MCF 10A (cell line): Measurements from ENCODE around the gene PSORS1C1. TPM values are rescaled to one million over a fixed set of nuclear protein-coding genes. Genes with fewer than 3 reads are reported as not detected.

Experiments
- BruUV-seq: library from RNA; stranded (reverse); fragments of 400-500 nt; replicated peaks from 2 replicates; lab custom pipeline; 2021; lab: Mats Ljungman, UMichigan
- CTCF ChIA-PET: fragments of 300-600 bp; sonication (Branson Sonifier 250); formaldehyde crosslinking; extraction: SDS; loops from one replicate; lab custom pipeline; 2021; ENCODE audit warnings: antibody characterized with exemption, inconsistent platforms; lab: Yijun Ruan, JAX
- POLR2A ChIA-PET: fragments of 300-600, 350-650 bp; sonication (Branson Sonifier 250); formaldehyde crosslinking; extraction: SDS; loops from one replicate; lab custom pipeline; 2020; ENCODE audit warnings: antibody characterized with exemption, inconsistent platforms; lab: Yijun Ruan, JAX
- DNase-seq: peaks from one replicate; pipeline ENCODE4 v3.0.0-alpha.2; 2018; ENCODE audit not compliant: unreplicated experiment
- H3K27ac Mint-ChIP-seq: one replicate; pipeline ENCODE4 v1.8.0; 2022; ENCODE audit warnings: mild to moderate bottlenecking, low read depth, mixed read lengths; ENCODE audit not compliant: unreplicated experiment
- H3K27me3 Mint-ChIP-seq: one replicate; pipeline ENCODE4 v1.8.0; 2022; ENCODE audit warnings: mixed read lengths; ENCODE audit not compliant: insufficient read depth, unreplicated experiment
- H3K36me3 Mint-ChIP-seq: one replicate; pipeline ENCODE4 v1.8.0; 2022; ENCODE audit warnings: mild to moderate bottlenecking, moderate library complexity, mixed read lengths; ENCODE audit not compliant: insufficient read depth, unreplicated experiment
- H3K4me1 Mint-ChIP-seq: one replicate; pipeline ENCODE4 v1.8.0; 2022; ENCODE audit warnings: mixed read lengths; ENCODE audit not compliant: insufficient read depth, unreplicated experiment
- H3K4me3 Mint-ChIP-seq: one replicate; pipeline ENCODE4 v1.8.0; 2022; ENCODE audit warnings: mild to moderate bottlenecking, moderate library complexity, mixed read lengths; ENCODE audit not compliant: unreplicated experiment
- H3K9me3 Mint-ChIP-seq: one replicate; pipeline ENCODE4 v1.8.0; 2022; ENCODE audit warnings: mixed read lengths; ENCODE audit not compliant: unreplicated experiment
- intact Hi-C: fragments of 100-400 bp; cut with micrococcal nuclease; formaldehyde crosslinking; loops from 2 replicates; pipeline ENCODE4 v1.14.1; 2022
- total RNA-seq: library from RNA; stranded (reverse); gene quantifications from 2 replicates; pipeline ENCODE4 v1.2.3, GENCODE V29; 2022
- TF ChIP-seq, protein P1 (sequence below): fragments of 200-600 bp; IDR thresholded peaks from one replicate; pipeline ENCODE4 v1.8.0; 2022; ENCODE audit warnings: antibody characterized with exemption, mild to moderate bottlenecking; ENCODE audit not compliant: unreplicated experiment

Gene PSORS1C1
- total RNA-seq, 1 experiment from 2014 or later = 7.7 TPM

DNA sequence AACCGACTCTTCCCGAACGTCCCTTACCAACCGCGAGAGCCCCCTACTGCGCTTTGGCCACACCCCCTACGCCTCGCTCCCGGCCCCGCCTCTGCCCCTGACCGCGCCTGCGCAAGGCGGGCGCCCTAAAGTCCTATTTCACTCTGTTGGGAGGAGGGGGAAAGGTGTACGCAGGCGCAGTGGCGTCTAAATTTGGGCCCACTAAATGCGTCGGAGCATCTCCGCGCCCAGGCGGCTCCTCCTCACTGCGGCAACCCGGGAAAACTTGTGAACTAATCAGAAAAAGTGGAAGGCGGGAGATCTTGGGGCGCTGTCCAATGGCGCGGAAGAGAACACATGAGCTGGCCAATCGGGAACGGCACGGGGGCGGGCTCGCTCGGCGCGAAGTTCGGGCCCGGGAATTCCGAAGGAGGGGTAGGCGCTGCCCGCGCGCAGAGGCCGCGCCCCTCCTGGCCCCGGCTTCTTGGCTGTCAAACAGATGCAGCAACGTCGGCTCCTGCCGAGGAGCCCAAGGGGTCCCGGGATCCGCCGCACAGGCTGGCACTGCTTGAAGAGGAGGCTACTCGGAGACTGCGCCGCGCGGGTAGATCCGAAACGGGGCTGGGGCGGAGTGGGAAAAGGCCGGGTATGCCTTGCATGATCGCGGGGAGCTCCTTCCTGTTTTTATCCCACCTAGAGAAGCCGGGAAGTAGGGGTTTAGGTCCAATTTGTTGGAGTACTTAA lies 43.7 kb downstream of the PSORS1C1 start, which contains the start of gene TCF19:
Gene TCF19 (plus strand): TSS at position 450 of the 723 bp plus-strand sequence. CDS start 881 bp downstream, outside the sequence.
- CTCF ChIA-PET = interaction anchor here (0.6 to 1.0 kb wide), 3 partner anchors 29 to 645 kb away, joined by 3 to 4 read pairs (median 4); no protein-coding TSS in a partner anchor
- BruUV-seq = no TSS peak
- Mint-ChIP-seq H3K27ac (peak within 1 kb of the TSS; percentile 92), H3K36me3 (peaks cover 25% of the 10 kb centered on the region), H3K27me3 (no peaks in the 10 kb centered on the region), H3K9me3 (no peaks in the 10 kb centered on the region), H3K4me3 (peak within 1 kb of the TSS; percentile 88), H3K4me1 (peaks cover 22% of the 10 kb centered on the region)
- POLR2A ChIA-PET = interaction anchor here (0.6 to 2.0 kb wide), 16 partner anchors 10 to 246 kb away, joined by 3 to 6 read pairs (median 3); no protein-coding TSS in a partner anchor
- TF ChIP-seq, protein P1, sequence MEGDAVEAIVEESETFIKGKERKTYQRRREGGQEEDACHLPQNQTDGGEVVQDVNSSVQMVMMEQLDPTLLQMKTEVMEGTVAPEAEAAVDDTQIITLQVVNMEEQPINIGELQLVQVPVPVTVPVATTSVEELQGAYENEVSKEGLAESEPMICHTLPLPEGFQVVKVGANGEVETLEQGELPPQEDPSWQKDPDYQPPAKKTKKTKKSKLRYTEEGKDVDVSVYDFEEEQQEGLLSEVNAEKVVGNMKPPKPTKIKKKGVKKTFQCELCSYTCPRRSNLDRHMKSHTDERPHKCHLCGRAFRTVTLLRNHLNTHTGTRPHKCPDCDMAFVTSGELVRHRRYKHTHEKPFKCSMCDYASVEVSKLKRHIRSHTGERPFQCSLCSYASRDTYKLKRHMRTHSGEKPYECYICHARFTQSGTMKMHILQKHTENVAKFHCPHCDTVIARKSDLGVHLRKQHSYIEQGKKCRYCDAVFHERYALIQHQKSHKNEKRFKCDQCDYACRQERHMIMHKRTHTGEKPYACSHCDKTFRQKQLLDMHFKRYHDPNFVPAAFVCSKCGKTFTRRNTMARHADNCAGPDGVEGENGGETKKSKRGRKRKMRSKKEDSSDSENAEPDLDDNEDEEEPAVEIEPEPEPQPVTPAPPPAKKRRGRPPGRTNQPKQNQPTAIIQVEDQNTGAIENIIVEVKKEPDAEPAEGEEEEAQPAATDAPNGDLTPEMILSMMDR = no peak
- DNase-seq = peak; percentile 99
- intact Hi-C loops = no loop called here

DNA sequence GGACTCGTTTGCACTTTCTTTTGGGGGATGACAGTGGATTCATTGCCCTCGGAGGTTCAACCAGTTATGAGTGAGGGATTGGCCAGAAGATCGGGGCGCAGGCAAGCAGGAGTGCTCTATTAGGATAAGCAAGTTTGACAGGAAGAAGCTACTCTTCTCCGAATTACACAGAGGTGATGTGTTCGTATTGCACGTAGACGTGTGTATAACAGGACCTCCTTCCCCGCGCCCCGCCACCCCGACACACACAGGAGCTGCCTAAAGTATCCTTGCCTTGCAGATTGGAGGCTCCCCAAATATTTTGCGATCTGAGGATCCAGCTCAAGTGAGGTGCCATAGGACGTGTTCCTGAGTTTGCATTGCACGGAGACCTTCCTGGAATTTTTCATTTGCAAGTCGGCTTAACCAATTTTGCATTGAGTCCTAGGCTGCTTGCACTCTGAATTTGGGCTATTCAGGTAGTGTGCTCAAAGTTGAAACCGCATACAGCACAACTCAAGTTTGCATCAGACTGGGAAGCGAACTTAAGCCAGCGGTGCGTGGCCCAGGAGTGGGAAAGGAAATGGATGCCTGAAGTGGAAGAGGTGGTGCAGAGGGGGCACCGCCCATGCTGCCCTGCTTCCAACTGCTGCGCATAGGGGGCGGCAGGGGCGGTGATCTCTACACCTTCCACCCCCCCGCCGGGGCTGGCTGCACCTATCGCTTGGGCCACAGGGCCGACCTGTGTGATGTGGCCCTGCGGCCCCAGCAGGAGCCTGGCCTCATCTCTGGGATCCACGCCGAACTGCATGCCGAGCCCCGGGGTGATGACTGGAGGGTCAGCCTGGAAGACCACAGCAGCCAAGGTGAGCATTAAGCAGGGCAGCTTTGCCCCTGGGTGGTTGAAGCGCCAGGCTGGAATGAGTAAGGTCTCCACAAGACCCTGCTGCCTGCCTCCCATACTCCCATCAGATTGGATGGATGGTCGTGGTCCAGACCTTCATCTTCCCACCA lies 44.6 kb downstream of the PSORS1C1 start:
- no peaks in the 10 kb centered on the region for H3K9me3 Mint-ChIP-seq
- TF ChIP-seq, protein P1 = no peak
- peaks cover 25% of the 10 kb centered on the region for H3K36me3 Mint-ChIP-seq
- intact Hi-C loops = no loop called here
- peak; percentile 6 for DNase-seq
- CTCF ChIA-PET = interaction anchor here (0.6 to 1.5 kb wide), 6 partner anchors 30 to 644 kb away, joined by 3 to 4 read pairs (median 3); no protein-coding TSS in a partner anchor
- H3K27me3 Mint-ChIP-seq = no peaks in the 10 kb centered on the region
- BruUV-seq = TSS peak; percentile 35
- POLR2A ChIA-PET = interaction anchor here (0.6 to 2.0 kb wide), 14 partner anchors 9 to 213 kb away, joined by 3 to 6 read pairs (median 3); no protein-coding TSS in a partner anchor
- H3K4me1 Mint-ChIP-seq = peaks cover 22% of the 10 kb centered on the region
- H3K4me3 Mint-ChIP-seq = peak overlapping the region; percentile 88
- peak overlapping the region; percentile 92 for H3K27ac Mint-ChIP-seq

DNA sequence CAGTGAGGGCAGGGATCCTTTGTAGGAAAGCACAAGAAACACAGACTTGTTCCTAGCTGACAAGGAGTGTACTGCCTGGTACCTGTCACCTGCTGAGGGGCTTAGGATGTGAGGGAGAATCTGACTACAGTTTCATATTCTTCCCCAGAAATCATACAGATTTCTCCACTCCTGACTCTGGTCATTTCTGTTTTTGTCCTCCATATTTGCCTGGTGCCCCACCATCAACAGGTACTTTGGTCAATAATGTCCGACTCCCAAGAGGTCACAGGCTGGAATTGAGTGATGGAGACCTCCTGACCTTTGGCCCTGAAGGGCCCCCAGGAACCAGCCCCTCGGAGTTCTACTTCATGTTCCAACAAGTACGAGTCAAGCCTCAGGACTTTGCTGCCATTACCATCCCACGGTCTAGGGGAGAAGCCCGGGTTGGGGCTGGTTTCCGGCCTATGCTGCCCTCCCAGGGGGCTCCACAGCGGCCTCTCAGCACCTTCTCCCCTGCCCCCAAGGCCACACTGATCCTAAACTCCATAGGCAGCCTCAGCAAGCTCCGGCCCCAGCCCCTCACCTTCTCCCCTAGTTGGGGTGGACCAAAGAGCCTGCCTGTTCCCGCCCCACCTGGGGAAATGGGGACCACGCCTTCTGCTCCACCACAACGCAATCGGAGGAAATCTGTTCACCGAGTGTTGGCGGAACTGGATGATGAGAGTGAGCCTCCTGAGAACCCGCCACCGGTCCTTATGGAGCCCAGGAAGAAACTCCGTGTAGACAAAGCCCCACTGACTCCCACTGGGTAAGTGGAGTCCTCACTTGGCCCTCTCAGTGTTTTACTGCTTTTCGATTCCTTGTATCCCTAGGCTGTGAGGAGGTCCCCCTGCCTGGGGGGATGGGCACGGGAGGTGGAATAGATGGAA lies 46.9 kb downstream of the PSORS1C1 start:
- no TSS peak for BruUV-seq

More for the DNA sequence above, 46.9 kb downstream of the PSORS1C1 start:
- peaks cover 20% of the 10 kb centered on the region for H3K36me3 Mint-ChIP-seq
- ChIA-PET POLR2A (interaction anchor here (0.6 to 1.4 kb wide), 3 partner anchors 22 to 395 kb away, joined by 3 read pairs; no protein-coding TSS in a partner anchor), CTCF (interaction anchor here (0.6 to 1.0 kb wide), 4 partner anchors 14 to 1084 kb away, joined by 3 to 7 read pairs (median 4); no protein-coding TSS in a partner anchor)
- TF ChIP-seq, protein P1 = no peak
- H3K27ac Mint-ChIP-seq = peak overlapping the region; percentile 16
- no peak for DNase-seq
- intact Hi-C loops = no loop called here
- no peaks in the 10 kb centered on the region for H3K9me3 Mint-ChIP-seq
- H3K27me3 Mint-ChIP-seq = no peaks in the 10 kb centered on the region
- peaks cover 22% of the 10 kb centered on the region for H3K4me1 Mint-ChIP-seq
- no peak overlapping the region for H3K4me3 Mint-ChIP-seq
